Osteoblast (primary cell): ENCODE measurements around the gene ITPR1. TPM values are rescaled to one million over a fixed set of nuclear protein-coding genes. Genes with fewer than 3 reads are reported as not detected.

ENCODE experiments used
- DNase-seq: peaks from one replicate; pipeline ENCODE4 v3.0.0; 2011; ENCODE audit warnings: low spot score, mixed read lengths; ENCODE audit not compliant: insufficient read length; ENCODE audit errors: missing footprints
- H2AFZ ChIP-seq: 2 replicates; pipeline ENCODE4 v1.6.0; 2011; ENCODE audit warnings: mild to moderate bottlenecking, low read length
- H3K27ac ChIP-seq: 2 replicates; pipeline ENCODE4 v1.5.1; 2011; ENCODE audit warnings: mild to moderate bottlenecking, low read depth, low read length, moderate library complexity
- H3K27me3 ChIP-seq: 2 replicates; pipeline ENCODE4 v1.6.0; 2012; ENCODE audit warnings: mild to moderate bottlenecking, control low read depth, inconsistent platforms, low read length, moderate library complexity; ENCODE audit not compliant: insufficient read depth
- H3K36me3 ChIP-seq: 2 replicates; pipeline ENCODE4 v1.5.1; 2011; ENCODE audit warnings: mild to moderate bottlenecking, low read length, control low read depth, moderate library complexity; ENCODE audit not compliant: insufficient read depth
- H3K4me1 ChIP-seq: 2 replicates; pipeline ENCODE4 v1.5.1; 2011; ENCODE audit warnings: mild to moderate bottlenecking, low read length, control low read depth, moderate library complexity; ENCODE audit not compliant: insufficient read depth
- H3K4me2 ChIP-seq: 2 replicates; pipeline ENCODE4 v1.6.0; 2011; ENCODE audit warnings: mild to moderate bottlenecking, low read length; ENCODE audit not compliant: insufficient read depth
- H3K4me3 ChIP-seq: fragments of 200-600 bp; sonication (generic); 3 replicates; pipeline ENCODE4 v1.5.1; 2012; ENCODE audit warnings: mild to moderate bottlenecking, low read length, inconsistent platforms; ENCODE audit not compliant: insufficient read depth
- H3K79me2 ChIP-seq: 2 replicates; pipeline ENCODE4 v1.6.0; 2012; ENCODE audit warnings: mild to moderate bottlenecking, low read length, control low read depth, inconsistent platforms; ENCODE audit not compliant: insufficient read depth
- H3K9me3 ChIP-seq: 2 replicates; pipeline ENCODE4 v1.5.1; 2011; ENCODE audit warnings: low read depth, low read length, control low read depth
- H4K20me1 ChIP-seq: 2 replicates; pipeline ENCODE4 v1.6.0; 2012; ENCODE audit warnings: mild to moderate bottlenecking, low read length, control low read depth; ENCODE audit not compliant: insufficient read depth
- total RNA-seq: library from RNA; depleted of rRNA; stranded (reverse); fragments of >200 nt; gene quantifications from 2 replicates; pipeline ENCODE4 v1.2.3, GENCODE V29; 2012
- TF ChIP-seq, protein P1 (sequence below): IDR thresholded peaks from 2 replicates; pipeline ENCODE4 v1.5.1; 2011; ENCODE audit warnings: mild to moderate bottlenecking, low read depth, low read length, moderate library complexity; ENCODE audit errors: extremely low read depth

The ITPR1 gene
- total RNA-seq, 1 donor = 16.6 TPM

GRCh38 chr3:4833471-4833870, 340.3 kb downstream of the ITPR1 start:
- Histone ChIP-seq H3K4me1 (peaks cover 16% of the 10 kb centered on the region), H2AFZ (no peak overlapping the region), H3K27ac (no peak overlapping the region), H3K36me3 (no peaks in the 10 kb centered on the region), H3K4me2 (no peak overlapping the region), H4K20me1 (no peaks in the 10 kb centered on the region), H3K79me2 (no peaks in the 10 kb centered on the region), H3K4me3 (no peak overlapping the region), H3K9me3 (no peaks in the 10 kb centered on the region), H3K27me3 (no peaks in the 10 kb centered on the region)
- DNase-seq = no peak
- TF ChIP-seq, protein P1, sequence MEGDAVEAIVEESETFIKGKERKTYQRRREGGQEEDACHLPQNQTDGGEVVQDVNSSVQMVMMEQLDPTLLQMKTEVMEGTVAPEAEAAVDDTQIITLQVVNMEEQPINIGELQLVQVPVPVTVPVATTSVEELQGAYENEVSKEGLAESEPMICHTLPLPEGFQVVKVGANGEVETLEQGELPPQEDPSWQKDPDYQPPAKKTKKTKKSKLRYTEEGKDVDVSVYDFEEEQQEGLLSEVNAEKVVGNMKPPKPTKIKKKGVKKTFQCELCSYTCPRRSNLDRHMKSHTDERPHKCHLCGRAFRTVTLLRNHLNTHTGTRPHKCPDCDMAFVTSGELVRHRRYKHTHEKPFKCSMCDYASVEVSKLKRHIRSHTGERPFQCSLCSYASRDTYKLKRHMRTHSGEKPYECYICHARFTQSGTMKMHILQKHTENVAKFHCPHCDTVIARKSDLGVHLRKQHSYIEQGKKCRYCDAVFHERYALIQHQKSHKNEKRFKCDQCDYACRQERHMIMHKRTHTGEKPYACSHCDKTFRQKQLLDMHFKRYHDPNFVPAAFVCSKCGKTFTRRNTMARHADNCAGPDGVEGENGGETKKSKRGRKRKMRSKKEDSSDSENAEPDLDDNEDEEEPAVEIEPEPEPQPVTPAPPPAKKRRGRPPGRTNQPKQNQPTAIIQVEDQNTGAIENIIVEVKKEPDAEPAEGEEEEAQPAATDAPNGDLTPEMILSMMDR = no peak

GRCh38 chr3:4834403-4834866, 341.3 kb downstream of the ITPR1 start:
- TF ChIP-seq, protein P1 = no peak
- no peak overlapping the region for H3K27ac ChIP-seq
- H2AFZ ChIP-seq = no peak overlapping the region
- no peaks in the 10 kb centered on the region for H3K9me3 ChIP-seq
- H3K79me2 ChIP-seq = no peaks in the 10 kb centered on the region
- H3K4me1 ChIP-seq = peaks cover 16% of the 10 kb centered on the region
- no peak overlapping the region for H3K4me2 ChIP-seq
- no peak for DNase-seq
- H4K20me1 ChIP-seq = no peaks in the 10 kb centered on the region
- no peaks in the 10 kb centered on the region for H3K27me3 ChIP-seq
- no peaks in the 10 kb centered on the region for H3K36me3 ChIP-seq
- H3K4me3 ChIP-seq = no peak overlapping the region

DNA sequence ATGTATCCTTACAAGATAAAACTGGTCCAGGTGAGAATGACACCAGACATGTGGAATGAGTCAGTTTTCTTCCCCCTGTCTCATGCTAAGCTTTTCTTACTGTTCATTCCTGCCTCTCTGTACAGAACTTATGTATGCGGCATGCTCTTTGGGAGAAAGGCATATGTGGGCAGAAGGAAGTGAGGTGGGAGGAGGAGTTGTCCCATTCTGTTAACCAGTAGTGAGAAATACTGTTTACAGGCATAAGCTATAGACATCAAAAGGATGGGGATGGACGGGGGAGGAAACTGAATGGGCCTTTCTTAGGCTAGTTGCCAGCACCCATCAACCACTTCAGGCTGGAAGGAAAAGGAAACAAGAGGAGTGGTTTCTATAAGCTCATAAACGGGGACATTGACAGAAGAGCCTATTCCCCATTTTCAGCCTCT, 342.5 kb downstream of the ITPR1 start:
- Histone ChIP-seq H3K79me2 (no peaks in the 10 kb centered on the region), H2AFZ (no peak overlapping the region), H3K4me3 (no peak overlapping the region), H3K4me1 (peaks cover 13% of the 10 kb centered on the region), H3K27ac (no peak overlapping the region), H3K36me3 (no peaks in the 10 kb centered on the region), H3K9me3 (no peaks in the 10 kb centered on the region), H4K20me1 (no peaks in the 10 kb centered on the region), H3K27me3 (no peaks in the 10 kb centered on the region), H3K4me2 (no peak overlapping the region)
- TF ChIP-seq, protein P1 = no peak
- DNase-seq = no peak

DNA sequence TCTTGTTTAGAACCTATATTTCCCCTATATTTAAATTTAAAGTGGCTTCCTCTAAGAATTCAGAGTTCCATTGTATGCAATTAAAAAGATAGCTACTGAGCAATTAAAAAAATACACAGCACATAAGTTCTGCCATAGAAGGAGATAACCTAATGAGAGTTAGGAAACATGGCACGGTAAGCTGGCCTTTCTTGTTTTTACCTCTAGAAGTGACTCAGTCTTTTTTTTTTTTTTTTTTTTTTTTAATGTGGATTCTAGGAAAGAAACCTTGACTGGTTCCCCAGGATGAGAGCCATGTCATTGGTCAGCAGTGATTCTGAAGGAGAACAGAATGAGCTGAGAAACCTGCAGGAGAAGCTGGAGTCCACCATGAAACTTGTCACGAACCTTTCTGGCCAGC, 343.4 kb downstream of the ITPR1 start:
- Histone ChIP-seq H3K4me3 (no peak overlapping the region), H4K20me1 (no peaks in the 10 kb centered on the region), H3K9me3 (no peaks in the 10 kb centered on the region), H3K4me2 (no peak overlapping the region), H3K27ac (no peak overlapping the region), H3K36me3 (no peaks in the 10 kb centered on the region), H3K79me2 (no peaks in the 10 kb centered on the region), H3K27me3 (no peaks in the 10 kb centered on the region), H2AFZ (no peak overlapping the region), H3K4me1 (peaks cover 5% of the 10 kb centered on the region)
- DNase-seq = peak; percentile 3
- TF ChIP-seq, protein P1 = no peak
